ENCODE measurements around the gene CLDN9.
"Not testable (repeated sequence)": the region's sequence is repeated elsewhere in the genome, so short reads cannot be mapped to it uniquely, and the experiment has no call there.

CLDN9 gene

GRCh38 chr16:3051009-3051408 lies 38.3 kb downstream of the CLDN9 start:
- Histone ChIP-seq H3K9me2 (replicated peaks; ENCODE audit: control insufficient read depth, low read length) (no peaks in the 10 kb centered on the region), H3K27me3 (ENCODE audit: control insufficient read depth, low read length) (peaks cover 16% of the 10 kb centered on the region), H3K4me1 (ENCODE audit: control insufficient read depth, low read length) (peaks cover 44% of the 10 kb centered on the region), H3K79me2 (ENCODE audit: control insufficient read depth, low read length) (no peaks in the 10 kb centered on the region), H3K4me3 (ENCODE audit: low read length) (peak overlapping the region; percentile 23), H3K27ac (ENCODE audit: low read depth, low read length) (peak overlapping the region; percentile 7), H3K36me3 (ENCODE audit: control insufficient read depth, low read length) (no peaks in the 10 kb centered on the region), H3K9me3 (ENCODE audit: control insufficient read depth, insufficient read depth, low read length) (no peaks in the 10 kb centered on the region), H3K4me2 (ENCODE audit: low read length) (peak overlapping the region; percentile 59), H4K20me1 (ENCODE audit: control insufficient read depth, insufficient read depth, low read depth, low read length) (no peaks in the 10 kb centered on the region), H3F3A (ENCODE audit: control insufficient read depth, insufficient read depth) (0 out of 2 replicates have a peak, but pooled peaks cover 8% of the 10 kb centered on the region)
- TF ChIP-seq CTCF (IDR thresholded peaks at IDR 0.05; ENCODE audit: low read depth, low read length, poor library complexity, severe bottlenecking) (no peak), EZH2phosphoT487 (IDR thresholded peaks at IDR 0.05; ENCODE audit: borderline replicate concordance, low read length) (no peak)

- Histone ChIP-seq H3K79me2 (ENCODE audit: control insufficient read depth, low read length) (no peaks in the 10 kb centered on the region), H3K4me3 (ENCODE audit: low read length) (peak overlapping the region; percentile 23), H4K20me1 (ENCODE audit: control insufficient read depth, insufficient read depth, low read depth, low read length) (no peaks in the 10 kb centered on the region), H3K9me3 (ENCODE audit: control insufficient read depth, insufficient read depth, low read length) (no peaks in the 10 kb centered on the region), H3K4me1 (ENCODE audit: control insufficient read depth, low read length) (peaks cover 44% of the 10 kb centered on the region), H3F3A (ENCODE audit: control insufficient read depth, insufficient read depth) (0 out of 2 replicates have a peak, but pooled peaks cover 8% of the 10 kb centered on the region), H3K36me3 (ENCODE audit: control insufficient read depth, low read length) (no peaks in the 10 kb centered on the region), H3K27ac (ENCODE audit: low read depth, low read length) (peak overlapping the region; percentile 7; the same call in 1 of the 2 replicates), H3K27me3 (ENCODE audit: control insufficient read depth, low read length) (peaks cover 11% of the 10 kb centered on the region), H3K4me2 (ENCODE audit: low read length) (peak overlapping the region; percentile 59), H3K9me2 (replicated peaks; ENCODE audit: control insufficient read depth, low read length) (no peaks in the 10 kb centered on the region)
- TF ChIP-seq EZH2phosphoT487 (IDR thresholded peaks at IDR 0.05; ENCODE audit: borderline replicate concordance, low read length) (no peak), CTCF (IDR thresholded peaks at IDR 0.05; ENCODE audit: low read depth, low read length, poor library complexity, severe bottlenecking) (no peak)
Observed at GRCh38 chr16:3051494-3051893, 38.8 kb downstream of the CLDN9 start.

DNA sequence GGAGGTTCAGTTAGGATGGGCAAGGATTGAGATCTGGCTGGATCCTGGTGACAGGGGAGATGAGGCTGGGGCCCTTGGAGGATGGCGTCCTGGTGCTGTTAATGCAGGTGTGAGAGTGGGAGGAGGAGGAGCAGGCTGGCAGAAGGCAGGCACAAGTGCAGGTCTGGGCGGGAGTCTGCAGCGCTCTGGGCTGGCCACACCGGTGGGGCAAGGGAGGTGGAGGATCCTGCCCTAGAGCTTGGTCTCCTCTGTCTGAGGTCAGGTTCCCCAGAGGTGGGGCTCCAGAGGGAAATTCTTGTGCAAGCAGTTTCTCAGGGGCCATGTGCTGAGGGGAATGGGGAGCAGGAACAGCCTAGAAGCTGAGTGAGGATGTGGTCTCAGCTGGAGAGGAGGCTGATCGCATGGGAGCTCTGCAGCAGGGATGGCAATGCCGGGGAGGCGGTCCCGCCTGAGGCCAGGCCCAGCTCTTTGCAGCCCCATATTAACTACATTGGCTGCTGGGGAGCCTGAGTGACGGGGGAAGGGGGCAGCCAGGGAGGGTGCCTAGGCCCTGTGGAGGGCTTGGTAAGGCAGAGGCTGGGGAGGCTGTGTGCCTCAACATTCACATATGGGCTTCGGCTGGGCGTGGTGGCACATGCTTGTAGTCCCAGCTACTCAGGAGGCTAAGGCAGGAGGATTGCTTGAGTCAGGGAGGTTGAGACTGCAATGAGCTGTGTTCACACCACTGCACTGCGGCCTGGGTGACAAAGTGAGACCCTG lies 40.0 kb downstream of the CLDN9 start:
- not testable (repeated sequence) for H3K9me3 ChIP-seq (ENCODE audit: control insufficient read depth, insufficient read depth, low read length); H3K4me3 ChIP-seq (ENCODE audit: low read length); H3K36me3 ChIP-seq (ENCODE audit: control insufficient read depth, low read length); H3K4me2 ChIP-seq (ENCODE audit: low read length); H3K27ac ChIP-seq (ENCODE audit: low read depth, low read length); H3K79me2 ChIP-seq (ENCODE audit: control insufficient read depth, low read length); H3K9me2 ChIP-seq (replicated peaks; ENCODE audit: control insufficient read depth, low read length); H4K20me1 ChIP-seq (ENCODE audit: control insufficient read depth, insufficient read depth, low read depth, low read length); H3K27me3 ChIP-seq (ENCODE audit: control insufficient read depth, low read length); H3F3A ChIP-seq (ENCODE audit: control insufficient read depth, insufficient read depth)
- H3K4me1 ChIP-seq (ENCODE audit: control insufficient read depth, low read length), result peaks cover 48% of the 10 kb centered on the region

DNA sequence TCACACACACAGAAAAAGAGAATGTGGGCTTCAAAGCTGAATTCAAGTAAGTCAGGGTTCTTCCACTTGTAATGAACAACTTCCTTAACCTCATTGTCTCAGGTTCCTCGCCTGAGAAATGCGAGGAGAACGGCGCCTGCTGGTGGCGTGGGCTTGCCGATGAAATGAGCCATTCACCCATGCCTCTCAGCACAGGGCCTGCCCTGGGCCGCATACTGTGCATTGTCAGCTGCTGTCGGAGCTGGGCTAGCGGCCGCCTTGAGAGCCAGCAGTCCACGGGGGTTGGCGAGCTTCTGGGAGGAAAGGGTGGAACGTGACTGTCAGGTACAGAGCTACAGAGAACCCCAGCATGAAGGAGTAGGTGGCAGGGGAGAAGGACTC lies 40.6 kb downstream of the CLDN9 start:
- H3K27ac ChIP-seq (ENCODE audit: low read depth, low read length); H3K79me2 ChIP-seq (ENCODE audit: control insufficient read depth, low read length); H3K4me3 ChIP-seq (ENCODE audit: low read length); H4K20me1 ChIP-seq (ENCODE audit: control insufficient read depth, insufficient read depth, low read depth, low read length); H3K36me3 ChIP-seq (ENCODE audit: control insufficient read depth, low read length); H3K9me2 ChIP-seq (replicated peaks; ENCODE audit: control insufficient read depth, low read length); H3K27me3 ChIP-seq (ENCODE audit: control insufficient read depth, low read length); H3F3A ChIP-seq (ENCODE audit: control insufficient read depth, insufficient read depth); H3K9me3 ChIP-seq (ENCODE audit: control insufficient read depth, insufficient read depth, low read length); H3K4me2 ChIP-seq (ENCODE audit: low read length): not testable (repeated sequence)
- peaks cover 51% of the 10 kb centered on the region for H3K4me1 ChIP-seq (ENCODE audit: control insufficient read depth, low read length)
